CD14-positive monocyte (primary cell): ENCODE data around the gene CNTN4. TPM values are rescaled to one million over a fixed set of nuclear protein-coding genes. Genes with fewer than 3 reads are reported as not detected.

Experiments
- DNase-seq, 3 donors: peaks; one replicate each; pipeline ENCODE4 v3.0.0-alpha.2; 2011 to 2022
- H2AFZ ChIP-seq: 2 replicates; pipeline ENCODE4 v1.6.0; 2012; ENCODE audit warnings: mild to moderate bottlenecking, low read depth, low read length, inconsistent platforms; ENCODE audit not compliant: insufficient read depth, poor library complexity, severe bottlenecking
- H3K27ac ChIP-seq, 2 donors: 1 replicate in 1 of 2; 2 replicates in 1 of 2; pipeline ENCODE4 v1.5.1; 2012 to 2013; ENCODE audit warnings: low read length in 2 of 2, control low read depth in 1 of 2, inconsistent platforms in 1 of 2, low read depth in 1 of 2, mild to moderate bottlenecking in 1 of 2
- H3K27me3 ChIP-seq, 2 donors: one replicate each; pipeline versions ENCODE4 v1.6.0 to v1.6.1; 2011 to 2013; ENCODE audit warnings: low read length in 2 of 2; ENCODE audit not compliant: control insufficient read depth in 2 of 2, insufficient read depth in 2 of 2
- H3K36me3 ChIP-seq, 2 donors: replicated peaks in 1 of 2; 1 replicate in 1 of 2; 2 replicates in 1 of 2; pipeline versions ENCODE4 v1.5.1 to v1.6.1; 2012 to 2013; ENCODE audit warnings: low read length in 2 of 2, control low read depth in 1 of 2, inconsistent platforms in 1 of 2, mild to moderate bottlenecking in 1 of 2; ENCODE audit not compliant: insufficient read depth in 2 of 2, control insufficient read depth in 1 of 2
- H3K4me1 ChIP-seq, 2 donors: 1 replicate in 1 of 2; 2 replicates in 1 of 2; pipeline versions ENCODE4 v1.5.1 to v1.6.1; 2012 to 2013; ENCODE audit warnings: low read length in 2 of 2, control low read depth in 1 of 2, inconsistent platforms in 1 of 2, mild to moderate bottlenecking in 1 of 2, moderate library complexity in 1 of 2; ENCODE audit not compliant: insufficient read depth in 2 of 2, control insufficient read depth in 1 of 2
- H3K4me2 ChIP-seq: replicated peaks from 2 replicates; pipeline ENCODE3; 2012; ENCODE audit warnings: low read length, moderate library complexity, mild to moderate bottlenecking; ENCODE audit not compliant: poor library complexity, severe bottlenecking; ENCODE audit errors: extremely low read depth
- H3K4me3 ChIP-seq, 3 experiments: fragments of 200-600 bp in 1 of 3; sonication (generic) in 1 of 3; replicated peaks in 1 of 3; 1 replicate in 2 of 3; 2 replicates in 1 of 3; pipeline ENCODE4 v1.5.1; 2011 to 2013; ENCODE audit warnings: low read length in 3 of 3, mild to moderate bottlenecking in 3 of 3, control low read depth in 2 of 3, low read depth in 2 of 3, inconsistent platforms in 1 of 3, moderate library complexity in 1 of 3
- H3K79me2 ChIP-seq: 2 replicates; pipeline ENCODE4 v1.6.0; 2012; ENCODE audit warnings: mild to moderate bottlenecking, control low read depth, inconsistent platforms, low read length, moderate library complexity; ENCODE audit not compliant: insufficient read depth
- H3K9ac ChIP-seq: 2 replicates; pipeline ENCODE4 v1.6.0; 2017; ENCODE audit warnings: low read length, mild to moderate bottlenecking; ENCODE audit not compliant: insufficient read depth, poor library complexity, severe bottlenecking
- H3K9me3 ChIP-seq, 2 donors: replicated peaks in 1 of 2; 1 replicate in 1 of 2; 2 replicates in 1 of 2; pipeline versions ENCODE4 v1.5.1 to v1.6.1; 2012 to 2013; ENCODE audit warnings: low read length in 2 of 2, control low read depth in 1 of 2; ENCODE audit not compliant: control insufficient read depth in 1 of 2, insufficient read depth in 1 of 2
- H4K20me1 ChIP-seq: 2 replicates; pipeline ENCODE4 v1.6.0; 2012; ENCODE audit warnings: mild to moderate bottlenecking, low read length, control low read depth, moderate library complexity; ENCODE audit not compliant: insufficient read depth
- H3K27ac Mint-ChIP-seq, 7 donors: one replicate each; pipeline ENCODE4 v1.8.0; 2020; ENCODE audit warnings: mild to moderate bottlenecking in 7 of 7, mixed read lengths in 7 of 7, moderate library complexity in 6 of 7, inconsistent platforms in 2 of 7
- H3K27me3 Mint-ChIP-seq, 3 donors: one replicate each; pipeline ENCODE4 v1.8.0; 2021 to 2022; ENCODE audit warnings: low read depth in 3 of 3, mild to moderate bottlenecking in 3 of 3, mixed read lengths in 3 of 3, moderate library complexity in 3 of 3, inconsistent platforms in 1 of 3
- H3K36me3 Mint-ChIP-seq, 2 donors: one replicate each; pipeline ENCODE4 v1.8.0; 2020; ENCODE audit warnings: mixed read lengths in 2 of 2, inconsistent platforms in 1 of 2, mild to moderate bottlenecking in 1 of 2
- H3K4me1 Mint-ChIP-seq: one replicate; pipeline ENCODE4 v1.8.0; 2020; ENCODE audit warnings: mild to moderate bottlenecking, mixed read lengths
- H3K4me3 Mint-ChIP-seq, 2 donors: one replicate each; pipeline ENCODE4 v1.8.0; 2020; ENCODE audit warnings: mild to moderate bottlenecking in 2 of 2, mixed read lengths in 2 of 2, moderate library complexity in 1 of 2
- H3K9me3 Mint-ChIP-seq, 7 donors: one replicate each; pipeline ENCODE4 v1.8.0; 2020 to 2022; ENCODE audit warnings: mixed read lengths in 7 of 7, mild to moderate bottlenecking in 6 of 7, moderate library complexity in 6 of 7, inconsistent platforms in 2 of 7
- WGBS: methylation state at CpG from one replicate; pipeline ENCODE4 v1.1.5; 2013; ENCODE audit warnings: missing lambda C conversion rate; ENCODE audit not compliant: insufficient coverage; 5-methylcytosine and 5-hydroxymethylcytosine counted together
- intact Hi-C, 2 donors: fragments of 100-400 bp; cut with micrococcal nuclease; formaldehyde crosslinking; loops; one replicate each; pipeline versions ENCODE4 v1.15.0 to v1.15.1; 2023
- polyA plus RNA-seq, 3 donors: library from polyadenylated mRNA; depleted of rRNA in 1 of 3; unstranded in 2 of 3; stranded (reverse) in 1 of 3; fragments of 300-500 nt in 2 of 3; fragments of >200 nt in 1 of 3; fragmentation: Illumina TruSeq in 2 of 3; gene quantifications; 1 replicate in 2 of 3; 2 replicates in 1 of 3; pipeline ENCODE4 v1.2.3, GENCODE V29; 2012 to 2021
- TF ChIP-seq, protein P1 (sequence below): fragments of 200-600 bp; IDR thresholded peaks from one replicate; pipeline ENCODE4 v1.8.0; 2022; ENCODE audit warnings: antibody characterized with exemption, mild to moderate bottlenecking

CNTN4 gene
- polyA plus RNA-seq, 3 donors = not detected

DNA sequence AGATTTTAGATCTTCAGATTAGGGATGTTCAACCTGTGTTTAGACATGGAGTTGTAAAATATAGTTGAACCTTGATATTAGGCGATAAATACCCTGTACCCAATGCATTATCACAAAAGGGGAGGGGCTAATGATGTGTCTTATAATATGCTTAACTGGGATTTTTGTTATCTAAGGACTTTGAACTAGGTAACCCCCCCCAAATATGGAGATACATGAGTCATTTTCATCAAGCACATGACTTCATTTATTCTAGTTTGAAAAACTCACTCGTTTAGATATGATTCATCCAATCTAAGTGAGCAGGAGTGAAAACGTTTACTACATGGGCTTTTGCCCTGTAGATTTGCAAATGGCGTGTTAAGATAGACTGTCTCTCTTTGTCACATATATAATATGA lies 799.2 kb downstream of the CNTN4 start:
- Histone ChIP-seq H4K20me1 (no peaks in the 10 kb centered on the region), H3K27ac (no peak overlapping the region), H3K4me3 (no peak overlapping the region), H3K27me3 (no peaks in the 10 kb centered on the region), H3K9ac (no peak overlapping the region), H3K4me2 (no peak overlapping the region), H2AFZ (no peak overlapping the region), H3K36me3 (no peaks in the 10 kb centered on the region), H3K79me2 (no peaks in the 10 kb centered on the region), H3K4me1 (no peaks in the 10 kb centered on the region), H3K9me3 (no peaks in the 10 kb centered on the region)
- WGBS = no CpG with 5 or more reads among the region's 4 CpGs
- no peak for DNase-seq
- H3K27ac Mint-ChIP-seq = no peak overlapping the region
- no peak overlapping the region for H3K4me3 Mint-ChIP-seq
- no peaks in the 10 kb centered on the region for H3K36me3 Mint-ChIP-seq
- H3K9me3 Mint-ChIP-seq = peaks cover 0 to 9% (median 0%) of the 10 kb centered on the region in 7 donors
- H3K27me3 Mint-ChIP-seq = no peaks in the 10 kb centered on the region
- no peaks in the 10 kb centered on the region for H3K4me1 Mint-ChIP-seq
- intact Hi-C loops = no loop called here
- TF ChIP-seq, protein P1, sequence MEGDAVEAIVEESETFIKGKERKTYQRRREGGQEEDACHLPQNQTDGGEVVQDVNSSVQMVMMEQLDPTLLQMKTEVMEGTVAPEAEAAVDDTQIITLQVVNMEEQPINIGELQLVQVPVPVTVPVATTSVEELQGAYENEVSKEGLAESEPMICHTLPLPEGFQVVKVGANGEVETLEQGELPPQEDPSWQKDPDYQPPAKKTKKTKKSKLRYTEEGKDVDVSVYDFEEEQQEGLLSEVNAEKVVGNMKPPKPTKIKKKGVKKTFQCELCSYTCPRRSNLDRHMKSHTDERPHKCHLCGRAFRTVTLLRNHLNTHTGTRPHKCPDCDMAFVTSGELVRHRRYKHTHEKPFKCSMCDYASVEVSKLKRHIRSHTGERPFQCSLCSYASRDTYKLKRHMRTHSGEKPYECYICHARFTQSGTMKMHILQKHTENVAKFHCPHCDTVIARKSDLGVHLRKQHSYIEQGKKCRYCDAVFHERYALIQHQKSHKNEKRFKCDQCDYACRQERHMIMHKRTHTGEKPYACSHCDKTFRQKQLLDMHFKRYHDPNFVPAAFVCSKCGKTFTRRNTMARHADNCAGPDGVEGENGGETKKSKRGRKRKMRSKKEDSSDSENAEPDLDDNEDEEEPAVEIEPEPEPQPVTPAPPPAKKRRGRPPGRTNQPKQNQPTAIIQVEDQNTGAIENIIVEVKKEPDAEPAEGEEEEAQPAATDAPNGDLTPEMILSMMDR = no peak

DNA sequence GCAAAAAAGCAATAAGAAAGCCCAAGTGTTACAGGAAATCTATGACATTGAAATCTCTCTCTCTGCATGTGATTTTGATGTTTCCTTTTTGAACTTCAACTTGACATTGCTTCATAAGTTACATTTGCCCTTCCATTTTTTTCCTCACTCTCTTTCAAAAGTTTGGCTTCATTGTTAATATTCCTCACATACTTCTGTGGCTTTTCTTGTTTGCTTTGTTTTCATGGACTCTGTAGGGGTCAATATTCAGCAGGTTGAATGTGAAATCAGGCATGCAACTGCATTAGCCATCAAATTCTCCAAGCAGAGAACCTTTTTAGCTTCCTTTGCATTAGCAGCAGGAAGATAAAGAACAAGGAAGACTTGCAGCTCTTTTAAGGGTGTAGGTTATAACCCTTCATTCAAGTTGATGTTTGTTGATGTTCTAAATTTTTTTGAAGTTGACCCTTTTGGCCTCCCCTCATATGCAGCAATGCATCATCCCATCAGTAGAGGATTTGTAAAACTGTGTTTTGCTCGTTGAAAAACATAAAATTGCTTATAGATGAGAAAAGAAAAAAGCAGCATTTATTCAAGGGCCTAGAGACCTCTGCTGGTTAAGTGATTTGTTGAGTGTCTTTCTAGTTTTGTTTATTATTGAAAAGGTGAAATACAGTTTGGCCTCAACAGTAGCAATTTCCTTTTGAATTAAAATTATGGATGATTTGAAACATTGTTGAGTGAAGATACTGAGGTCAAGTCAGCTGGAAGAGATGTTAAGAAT lies 800.1 kb downstream of the CNTN4 start:
- TF ChIP-seq, protein P1 = no peak
- H3K79me2 ChIP-seq = no peaks in the 10 kb centered on the region
- H3K4me1 ChIP-seq = no peaks in the 10 kb centered on the region
- 60% methylated on average over 1 of the region's 1 CpG for WGBS
- H3K36me3 ChIP-seq = no peaks in the 10 kb centered on the region
- no peak overlapping the region for H3K27ac ChIP-seq
- no peaks in the 10 kb centered on the region for H3K9me3 ChIP-seq
- H3K4me3 ChIP-seq = no peak overlapping the region
- intact Hi-C loops = no loop called here
- H3K27me3 ChIP-seq = no peaks in the 10 kb centered on the region
- no peak overlapping the region for H2AFZ ChIP-seq
- H4K20me1 ChIP-seq = no peaks in the 10 kb centered on the region
- H3K4me2 ChIP-seq = no peak overlapping the region
- DNase-seq = no peak
- H3K9ac ChIP-seq = no peak overlapping the region
- H3K36me3 Mint-ChIP-seq = no peaks in the 10 kb centered on the region
- H3K9me3 Mint-ChIP-seq = peaks cover 0 to 9% (median 0%) of the 10 kb centered on the region in 7 donors
- H3K4me3 Mint-ChIP-seq = no peak overlapping the region
- H3K27ac Mint-ChIP-seq = no peak overlapping the region
- H3K27me3 Mint-ChIP-seq = no peaks in the 10 kb centered on the region
- H3K4me1 Mint-ChIP-seq = no peaks in the 10 kb centered on the region
